Measurements from ENCODE around the gene DCLK2. TPM values are rescaled to one million over a fixed set of nuclear protein-coding genes. Genes with fewer than 3 reads are reported as not detected.
"Not testable (repeated sequence)": the region's sequence is repeated elsewhere in the genome, so short reads cannot be mapped to it uniquely, and the experiment has no call there.

Gene DCLK2
- total RNA-seq, 2 experiments from 2014 or later: not detected

DNA sequence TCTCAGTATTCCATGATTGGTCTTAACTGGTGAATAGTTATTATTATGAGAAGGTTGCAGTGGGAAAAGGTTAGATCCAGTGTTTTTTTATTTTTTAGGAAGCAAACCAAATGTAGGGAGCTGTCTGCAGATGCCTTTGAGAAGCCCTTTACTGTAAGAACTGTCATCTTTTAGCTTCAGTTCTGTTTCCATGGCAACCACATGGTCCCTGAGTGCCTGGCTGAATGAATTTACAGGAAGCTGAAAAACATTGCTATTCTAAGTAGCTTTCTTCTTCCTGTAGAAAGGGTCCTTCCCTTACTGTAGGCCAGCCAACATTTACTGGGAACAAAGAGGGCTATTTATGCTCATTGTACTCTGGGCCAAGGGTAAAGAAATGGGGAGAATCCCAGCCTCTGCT is 103.3 kb downstream of the DCLK2 start:
- H3K4me3 ChIP-seq (ENCODE audit: low read length): no peak overlapping the region
- ATAC-seq (ENCODE audit: poor library complexity) (no peak), DNase-seq (no peak)
- peaks cover 17% of the 10 kb centered on the region for H3K27me3 Mint-ChIP-seq
- no peaks in the 10 kb centered on the region for H3K9me3 Mint-ChIP-seq
- H3K4me1 ChIP-seq (ENCODE audit: insufficient read depth, low read length): no peaks in the 10 kb centered on the region
- no peaks in the 10 kb centered on the region for H3K36me3 Mint-ChIP-seq (ENCODE audit: low read depth)
- H3K27me3 ChIP-seq (ENCODE audit: control insufficient read depth in 1 of 2, insufficient read depth in 2 of 2, low read length in 2 of 2): no peaks in the 10 kb centered on the region
- no peak overlapping the region for H3K4me3 Mint-ChIP-seq
- no peaks in the 10 kb centered on the region for H3K36me3 ChIP-seq (ENCODE audit: insufficient read depth, low read length)
- POLR2A ChIA-PET: no interaction called here
- CTCF ChIA-PET: no interaction called here
- no peaks in the 10 kb centered on the region for H3K4me1 Mint-ChIP-seq (ENCODE audit: low read depth)
- no peak overlapping the region for H3K27ac ChIP-seq (ENCODE audit: low read depth in 1 of 2, low read length in 2 of 2)
- no peaks in the 10 kb centered on the region for H3K9me3 ChIP-seq (ENCODE audit: control insufficient read depth in 1 of 2, insufficient read depth in 1 of 2, low read length in 2 of 2)
- TF ChIP-seq, protein P1, sequence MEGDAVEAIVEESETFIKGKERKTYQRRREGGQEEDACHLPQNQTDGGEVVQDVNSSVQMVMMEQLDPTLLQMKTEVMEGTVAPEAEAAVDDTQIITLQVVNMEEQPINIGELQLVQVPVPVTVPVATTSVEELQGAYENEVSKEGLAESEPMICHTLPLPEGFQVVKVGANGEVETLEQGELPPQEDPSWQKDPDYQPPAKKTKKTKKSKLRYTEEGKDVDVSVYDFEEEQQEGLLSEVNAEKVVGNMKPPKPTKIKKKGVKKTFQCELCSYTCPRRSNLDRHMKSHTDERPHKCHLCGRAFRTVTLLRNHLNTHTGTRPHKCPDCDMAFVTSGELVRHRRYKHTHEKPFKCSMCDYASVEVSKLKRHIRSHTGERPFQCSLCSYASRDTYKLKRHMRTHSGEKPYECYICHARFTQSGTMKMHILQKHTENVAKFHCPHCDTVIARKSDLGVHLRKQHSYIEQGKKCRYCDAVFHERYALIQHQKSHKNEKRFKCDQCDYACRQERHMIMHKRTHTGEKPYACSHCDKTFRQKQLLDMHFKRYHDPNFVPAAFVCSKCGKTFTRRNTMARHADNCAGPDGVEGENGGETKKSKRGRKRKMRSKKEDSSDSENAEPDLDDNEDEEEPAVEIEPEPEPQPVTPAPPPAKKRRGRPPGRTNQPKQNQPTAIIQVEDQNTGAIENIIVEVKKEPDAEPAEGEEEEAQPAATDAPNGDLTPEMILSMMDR (IDR thresholded peaks at IDR 0.05): no peak
- intact Hi-C loops (cut with DNase I, micrococcal nuclease): no loop called here
- H3K27ac Mint-ChIP-seq: no peak overlapping the region

GRCh38 chr4:150182794-150183193 is 104.5 kb downstream of the DCLK2 start:
- H3K27ac Mint-ChIP-seq: no peak overlapping the region
- CTCF ChIA-PET: no interaction called here
- H3K4me1 ChIP-seq (ENCODE audit: insufficient read depth, low read length): no peaks in the 10 kb centered on the region

GRCh38 chr4:150185033-150185432 is 106.8 kb downstream of the DCLK2 start:
- H3K27ac ChIP-seq (ENCODE audit: low read depth in 1 of 2, low read length in 2 of 2); CTCF ChIA-PET; H3K4me1 ChIP-seq (ENCODE audit: insufficient read depth, low read length); POLR2A ChIA-PET; H3K4me1 Mint-ChIP-seq (ENCODE audit: low read depth); H3K27ac Mint-ChIP-seq; DNase-seq; H3K9me3 ChIP-seq (ENCODE audit: control insufficient read depth in 1 of 2, insufficient read depth in 1 of 2, low read length in 2 of 2); H3K4me3 Mint-ChIP-seq; intact Hi-C loops (cut with DNase I, micrococcal nuclease); H3K36me3 Mint-ChIP-seq (ENCODE audit: low read depth); H3K27me3 ChIP-seq (ENCODE audit: control insufficient read depth in 1 of 2, insufficient read depth in 2 of 2, low read length in 2 of 2); H3K4me3 ChIP-seq (ENCODE audit: low read length); ATAC-seq (ENCODE audit: poor library complexity); H3K9me3 Mint-ChIP-seq; H3K36me3 ChIP-seq (ENCODE audit: insufficient read depth, low read length): not testable (repeated sequence)
- peaks cover 19% of the 10 kb centered on the region for H3K27me3 Mint-ChIP-seq

More at GRCh38 chr4:150182794-150183193, 104.5 kb downstream of the DCLK2 start:
- TF ChIP-seq, protein P1 (IDR thresholded peaks at IDR 0.05): no peak
- intact Hi-C loops (cut with DNase I, micrococcal nuclease): no loop called here
- Histone ChIP-seq H3K27me3 (ENCODE audit: control insufficient read depth in 1 of 2, insufficient read depth in 2 of 2, low read length in 2 of 2) (no peaks in the 10 kb centered on the region), H3K9me3 (ENCODE audit: control insufficient read depth in 1 of 2, insufficient read depth in 1 of 2, low read length in 2 of 2) (no peaks in the 10 kb centered on the region), H3K4me3 (ENCODE audit: low read length) (no peak overlapping the region), H3K27ac (ENCODE audit: low read depth in 1 of 2, low read length in 2 of 2) (no peak overlapping the region), H3K36me3 (ENCODE audit: insufficient read depth, low read length) (no peaks in the 10 kb centered on the region)
- no peak for DNase-seq
- no peak for ATAC-seq (ENCODE audit: poor library complexity)
- POLR2A ChIA-PET: no interaction called here
- Mint-ChIP-seq H3K9me3 (no peaks in the 10 kb centered on the region), H3K36me3 (ENCODE audit: low read depth) (no peaks in the 10 kb centered on the region), H3K4me3 (no peak overlapping the region), H3K27me3 (peaks cover 22% of the 10 kb centered on the region), H3K4me1 (ENCODE audit: low read depth) (no peaks in the 10 kb centered on the region)

- no peaks in the 10 kb centered on the region for H3K36me3 ChIP-seq (ENCODE audit: insufficient read depth, low read length)
- H3K4me1 Mint-ChIP-seq (ENCODE audit: low read depth): no peaks in the 10 kb centered on the region
- H3K27me3 ChIP-seq (ENCODE audit: control insufficient read depth in 1 of 2, insufficient read depth in 2 of 2, low read length in 2 of 2): no peaks in the 10 kb centered on the region
- H3K27ac Mint-ChIP-seq: no peak overlapping the region
- H3K27ac ChIP-seq (ENCODE audit: low read depth in 1 of 2, low read length in 2 of 2): no peak overlapping the region
- TF ChIP-seq, protein P1 (IDR thresholded peaks at IDR 0.05): no peak
- DNase-seq (no peak), ATAC-seq (ENCODE audit: poor library complexity) (no peak)
- H3K4me3 Mint-ChIP-seq: no peak overlapping the region
- H3K27me3 Mint-ChIP-seq: no peaks in the 10 kb centered on the region
- H3K36me3 Mint-ChIP-seq (ENCODE audit: low read depth): no peaks in the 10 kb centered on the region
- no peaks in the 10 kb centered on the region for H3K4me1 ChIP-seq (ENCODE audit: insufficient read depth, low read length)
- no peaks in the 10 kb centered on the region for H3K9me3 ChIP-seq (ENCODE audit: control insufficient read depth in 1 of 2, insufficient read depth in 1 of 2, low read length in 2 of 2)
- ChIA-PET POLR2A (no interaction called here), CTCF (no interaction called here)
- no peaks in the 10 kb centered on the region for H3K9me3 Mint-ChIP-seq
- H3K4me3 ChIP-seq (ENCODE audit: low read length): no peak overlapping the region
- intact Hi-C loops (cut with DNase I, micrococcal nuclease): no loop called here
Observed at GRCh38 chr4:150192986-150193385, 114.7 kb downstream of the DCLK2 start.

- H3K36me3 Mint-ChIP-seq (ENCODE audit: low read depth); H3K27ac ChIP-seq (ENCODE audit: low read depth in 1 of 2, low read length in 2 of 2); DNase-seq; H3K9me3 Mint-ChIP-seq; H3K4me1 Mint-ChIP-seq (ENCODE audit: low read depth); H3K27ac Mint-ChIP-seq; POLR2A ChIA-PET; H3K4me1 ChIP-seq (ENCODE audit: insufficient read depth, low read length); H3K4me3 Mint-ChIP-seq; ATAC-seq (ENCODE audit: poor library complexity); intact Hi-C loops (cut with DNase I, micrococcal nuclease); H3K27me3 ChIP-seq (ENCODE audit: control insufficient read depth in 1 of 2, insufficient read depth in 2 of 2, low read length in 2 of 2); H3K36me3 ChIP-seq (ENCODE audit: insufficient read depth, low read length); H3K9me3 ChIP-seq (ENCODE audit: control insufficient read depth in 1 of 2, insufficient read depth in 1 of 2, low read length in 2 of 2); CTCF ChIA-PET; H3K4me3 ChIP-seq (ENCODE audit: low read length): not testable (repeated sequence)
- H3K27me3 Mint-ChIP-seq: peaks cover 12% of the 10 kb centered on the region
Observed at GRCh38 chr4:150197256-150197655, 119.0 kb downstream of the DCLK2 start.

Measured in CD4-positive, alpha-beta T cell (primary cell).